GM23338 (cell line): Measurements from ENCODE around the gene GSN. TPM values are rescaled to one million over a fixed set of nuclear protein-coding genes. Genes with fewer than 3 reads are reported as not detected.
A peak's percentile ranks its signal among the peaks of the same experiment; 100 is the strongest.

ENCODE experiments used
- ATAC-seq: fragments of 200-7000 bp; cut with Tn5 transposase; 3 replicates; pipeline ENCODE4 v1.9.1; 2020
- DNase-seq: peaks from one replicate; pipeline ENCODE4 v3.0.0-alpha.2; 2015; ENCODE audit warnings: low spot score
- H2AFZ ChIP-seq: fragments of 200-600 bp; sonication (generic); 2 replicates; pipeline ENCODE4 v1.8.0; 2016; ENCODE audit warnings: antibody characterized with exemption, mild to moderate bottlenecking, moderate library complexity
- H3F3A ChIP-seq: fragments of 200-600 bp; sonication (generic); replicated peaks from 2 replicates; pipeline ENCODE4 v1.8.0; 2017; ENCODE audit warnings: antibody characterized with exemption, mixed run types, low read depth
- H3K27ac ChIP-seq: fragments of 200-600 bp; sonication (generic); 2 replicates; pipeline ENCODE4 v1.6.1; 2016; ENCODE audit warnings: low read depth
- H3K27me3 ChIP-seq: fragments of 200-600 bp; sonication (generic); 2 replicates; pipeline ENCODE4 v1.8.0; 2016; ENCODE audit warnings: mild to moderate bottlenecking, mixed run types, moderate library complexity; ENCODE audit not compliant: insufficient read depth
- H3K36me3 ChIP-seq: fragments of 200-600 bp; sonication (generic); 2 replicates; pipeline ENCODE4 v1.8.0; 2016; ENCODE audit warnings: mild to moderate bottlenecking; ENCODE audit not compliant: insufficient read depth
- H3K4me1 ChIP-seq: fragments of 200-600 bp; sonication (generic); 2 replicates; pipeline ENCODE4 v1.8.0; 2016; ENCODE audit warnings: mild to moderate bottlenecking, moderate library complexity; ENCODE audit not compliant: insufficient read depth
- H3K4me2 ChIP-seq: fragments of 200-600 bp; sonication (generic); 2 replicates; pipeline ENCODE4 v1.7.1; 2017; ENCODE audit warnings: mixed run types
- H3K4me3 ChIP-seq: fragments of 200-600 bp; sonication (generic); 2 replicates; pipeline ENCODE4 v1.6.1; 2016; ENCODE audit warnings: mixed run types
- H3K79me2 ChIP-seq: fragments of 200-600 bp; sonication (generic); replicated peaks from 2 replicates; pipeline ENCODE4 v1.8.0; 2017; ENCODE audit warnings: mild to moderate bottlenecking; ENCODE audit not compliant: insufficient read depth
- H3K9me2 ChIP-seq: fragments of 200-600 bp; sonication (generic); 2 replicates; pipeline ENCODE4 v1.8.0; 2017; ENCODE audit not compliant: insufficient read depth
- H4K20me1 ChIP-seq: fragments of 200-600 bp; sonication (generic); replicated peaks from 2 replicates; pipeline ENCODE4 v1.8.0; 2017; ENCODE audit warnings: mild to moderate bottlenecking; ENCODE audit not compliant: insufficient read depth
- H3K27ac Mint-ChIP-seq: 2 replicates; pipeline ENCODE4 v1.8.0; 2020; ENCODE audit warnings: inconsistent platforms, mild to moderate bottlenecking, moderate library complexity, mixed read lengths
- H3K27me3 Mint-ChIP-seq: 3 replicates; pipeline ENCODE4 v1.8.0; 2022; ENCODE audit warnings: low read depth, mild to moderate bottlenecking, moderate library complexity, mixed read lengths, inconsistent platforms; ENCODE audit not compliant: insufficient read depth, poor library complexity
- H3K36me3 Mint-ChIP-seq: 3 replicates; pipeline ENCODE4 v1.8.0; 2021; ENCODE audit warnings: low read depth, mild to moderate bottlenecking, inconsistent platforms, moderate library complexity, mixed read lengths
- H3K4me1 Mint-ChIP-seq: 3 replicates; pipeline ENCODE4 v1.8.0; 2020; ENCODE audit warnings: mild to moderate bottlenecking, inconsistent platforms, mixed read lengths
- H3K4me3 Mint-ChIP-seq: 3 replicates; pipeline ENCODE4 v1.8.0; 2021; ENCODE audit warnings: moderate library complexity, mild to moderate bottlenecking, inconsistent platforms, mixed read lengths
- H3K9me3 Mint-ChIP-seq: 3 replicates; pipeline ENCODE4 v1.8.0; 2020; ENCODE audit warnings: moderate library complexity, mild to moderate bottlenecking, inconsistent platforms, mixed read lengths
- CREB1 ChIP-seq: fragments of 250-450 bp; sonication (Bioruptor Pico); IDR thresholded peaks from 2 replicates; pipeline ENCODE4 v1.5.0; 2020; ENCODE audit warnings: low read depth, mild to moderate bottlenecking, moderate library complexity
- CTCF ChIP-seq, 2 experiments: fragments of 200-600 bp in 1 of 2; sonication (generic) in 1 of 2; conservative IDR thresholded peaks; 2 replicates each; pipeline versions ENCODE4 v1.5.1 to v1.6.1; 2016 to 2017; ENCODE audit warnings: antibody characterized with exemption in 2 of 2, low read depth in 2 of 2, mild to moderate bottlenecking in 2 of 2, moderate library complexity in 1 of 2
- EZH2 ChIP-seq: fragments of 200-600 bp; sonication (generic); IDR thresholded peaks from one replicate; pipeline ENCODE4 v1.8.0; 2017; ENCODE audit warnings: antibody characterized with exemption, mild to moderate bottlenecking, low read depth; ENCODE audit not compliant: unreplicated experiment
- EZH2phosphoT487 ChIP-seq: fragments of 200-600 bp; sonication (generic); IDR thresholded peaks from one replicate; pipeline ENCODE4 v1.8.1; 2018; ENCODE audit warnings: antibody characterized with exemption; ENCODE audit not compliant: unreplicated experiment
- JUNB ChIP-seq: IDR thresholded peaks from one replicate; pipeline ENCODE4 v1.6.1; 2016; ENCODE audit warnings: antibody characterized with exemption; ENCODE audit not compliant: unreplicated experiment
- NANOG ChIP-seq: IDR thresholded peaks from 2 replicates; pipeline ENCODE4 v1.6.1; 2016; ENCODE audit warnings: antibody characterized with exemption, borderline replicate concordance
- POLR2AphosphoS5 ChIP-seq: IDR thresholded peaks from 2 replicates; pipeline ENCODE4 v1.6.1; 2016; ENCODE audit warnings: antibody characterized with exemption, low read depth
- REST ChIP-seq: IDR thresholded peaks from one replicate; pipeline ENCODE4 v1.6.1; 2018; ENCODE audit warnings: antibody characterized with exemption; ENCODE audit not compliant: unreplicated experiment
- ZNF114 ChIP-seq: fragments of 250-450 bp; sonication (Bioruptor Pico); IDR thresholded peaks from 2 replicates; pipeline ENCODE4 v1.5.0; 2020; ENCODE audit warnings: mild to moderate bottlenecking, moderate library complexity
- ZNF331 ChIP-seq: fragments of 250-450 bp; sonication (Bioruptor Pico); IDR thresholded peaks from 2 replicates; pipeline ENCODE4 v1.5.0; 2020; ENCODE audit warnings: low read depth, mild to moderate bottlenecking, moderate library complexity
- polyA plus RNA-seq: library from polyadenylated mRNA; unstranded; fragments of >200 nt; fragmentation: Nextera tagmentation; extraction: Ambion mirVana; gene quantifications from 2 replicates; pipeline ENCODE4 v1.2.1, GENCODE V29; 2016
- total RNA-seq: library from RNA; depleted of rRNA; stranded (reverse); fragments of >200 nt; shearing (Covaris generic); gene quantifications from 2 replicates; pipeline ENCODE4 v1.2.3, GENCODE V29; 2014

Gene GSN
- total and polyA plus RNA-seq, 2 experiments from 2014 or later = 30.2 to 85.7 TPM

GRCh38 chr9:121280715-121281613, 13.0 kb downstream of the GSN start:
- Histone ChIP-seq H3K27me3 (peaks cover 71% of the 10 kb centered on the region), H2AFZ (no peak overlapping the region), H3K79me2 (no peaks in the 10 kb centered on the region), H3F3A (0 out of 2 replicates have a peak, but pooled peaks cover 3% of the 10 kb centered on the region), H3K4me2 (no peak overlapping the region), H3K4me1 (peaks cover 11% of the 10 kb centered on the region), H3K4me3 (no peak overlapping the region), H3K9me2 (no peaks in the 10 kb centered on the region), H4K20me1 (peaks cover 9% of the 10 kb centered on the region), H3K27ac (no peak overlapping the region), H3K36me3 (no peaks in the 10 kb centered on the region)
- TF ChIP-seq CTCF (conservative IDR thresholded peaks at IDR 0.05; ENCODE audit: low read depth in 2 of 2) (peak in 1 of 2 experiments; percentile 33; a peak in 2 of 4 replicates), NANOG (no peak)
- no peak for ATAC-seq
- Mint-ChIP-seq H3K9me3 (no peaks in the 10 kb centered on the region), H3K4me1 (peaks cover 31% of the 10 kb centered on the region), H3K27ac (no peak overlapping the region), H3K4me3 (no peak overlapping the region), H3K27me3 (peaks cover 49% of the 10 kb centered on the region), H3K36me3 (peaks cover 20% of the 10 kb centered on the region; the same call in 2 of the 3 replicates)
- no peak for DNase-seq

- no peak overlapping the region for H3K4me3 ChIP-seq
- ATAC-seq (no peak), DNase-seq (no peak)
- no peaks in the 10 kb centered on the region for H3K79me2 ChIP-seq
- no peak overlapping the region for H2AFZ ChIP-seq
- no peak overlapping the region for H3K4me2 ChIP-seq
- peaks cover 19% of the 10 kb centered on the region for H3K4me1 ChIP-seq
- H3K4me3 Mint-ChIP-seq = no peak overlapping the region
- no peaks in the 10 kb centered on the region for H3K9me3 Mint-ChIP-seq
- H3K27me3 Mint-ChIP-seq = peaks cover 54% of the 10 kb centered on the region
- peaks cover 9% of the 10 kb centered on the region for H4K20me1 ChIP-seq
- peaks cover 39% of the 10 kb centered on the region for H3K4me1 Mint-ChIP-seq
- peaks cover 8% of the 10 kb centered on the region; the same call in 1 of the 2 replicates for H3F3A ChIP-seq
- TF ChIP-seq ZNF331 (CRISPR knock-in tag) (no peak), ZNF114 (CRISPR knock-in tag) (no peak), EZH2 (no peak), EZH2phosphoT487 (no peak), POLR2AphosphoS5 (no peak), JUNB (no peak), REST (no peak), CTCF (conservative IDR thresholded peaks at IDR 0.05; ENCODE audit: low read depth in 2 of 2) (no peak), NANOG (no peak), CREB1 (CRISPR knock-in tag) (no peak)
- H3K9me2 ChIP-seq = no peaks in the 10 kb centered on the region
- H3K27ac Mint-ChIP-seq = no peak overlapping the region
- peaks cover 20% of the 10 kb centered on the region; the same call in 2 of the 3 replicates for H3K36me3 Mint-ChIP-seq
- no peak overlapping the region for H3K27ac ChIP-seq
- no peaks in the 10 kb centered on the region for H3K36me3 ChIP-seq
- peaks cover 78% of the 10 kb centered on the region for H3K27me3 ChIP-seq
Measured at GRCh38 chr9:121281614-121282276, 13.8 kb downstream of the GSN start.
